Hepatocyte (in vitro differentiated cells): ENCODE results near the gene PLA2G4D. TPM values are rescaled to one million over a fixed set of nuclear protein-coding genes. Genes with fewer than 3 reads are reported as not detected.

Experiments used
- DNase-seq: peaks from one replicate; pipeline ENCODE4 v3.0.0-alpha.2; 2016; ENCODE audit warnings: low spot score
- H2AFZ ChIP-seq: fragments of 200-600 bp; sonication (generic); 2 replicates; pipeline ENCODE4 v1.6.0; 2016; ENCODE audit warnings: antibody characterized with exemption, mild to moderate bottlenecking
- H3K27ac ChIP-seq: fragments of 200-600 bp; sonication (generic); 2 replicates; pipeline ENCODE4 v1.5.1; 2016; ENCODE audit warnings: mild to moderate bottlenecking
- H3K27me3 ChIP-seq: fragments of 200-600 bp; sonication (generic); 2 replicates; pipeline ENCODE4 v1.6.1; 2016
- H3K36me3 ChIP-seq: fragments of 200-600 bp; sonication (generic); replicated peaks from 2 replicates; pipeline ENCODE4 v1.5.1; 2016; ENCODE audit warnings: low read depth; ENCODE audit not compliant: insufficient read depth
- H3K4me1 ChIP-seq: fragments of 200-600 bp; sonication (generic); 2 replicates; pipeline ENCODE4 v1.5.1; 2016; ENCODE audit warnings: mild to moderate bottlenecking, moderate library complexity; ENCODE audit not compliant: insufficient read depth
- H3K4me2 ChIP-seq: fragments of 200-600 bp; sonication (generic); 2 replicates; pipeline ENCODE4 v1.6.0; 2016
- H3K4me3 ChIP-seq: fragments of 200-600 bp; sonication (generic); 2 replicates; pipeline ENCODE4 v1.5.1; 2016; ENCODE audit warnings: mild to moderate bottlenecking
- H3K79me2 ChIP-seq: fragments of 200-600 bp; sonication (generic); 2 replicates; pipeline ENCODE4 v1.6.0; 2017; ENCODE audit warnings: mild to moderate bottlenecking
- H3K9me2 ChIP-seq: fragments of 200-600 bp; sonication (generic); replicated peaks from 2 replicates; pipeline ENCODE4 v1.6.0; 2017; ENCODE audit warnings: mild to moderate bottlenecking; ENCODE audit not compliant: insufficient read depth
- H3K9me3 ChIP-seq: fragments of 200-600 bp; sonication (generic); 2 replicates; pipeline ENCODE4 v1.5.1; 2016; ENCODE audit warnings: low read depth, mild to moderate bottlenecking
- H4K20me1 ChIP-seq: fragments of 200-600 bp; sonication (generic); 2 replicates; pipeline ENCODE4 v1.6.0; 2016; ENCODE audit warnings: mild to moderate bottlenecking; ENCODE audit not compliant: insufficient read depth, poor library complexity, severe bottlenecking
- CTCF ChIP-seq: fragments of 200-600 bp; sonication (generic); IDR thresholded peaks from 2 replicates; pipeline ENCODE4 v1.5.1; 2016; ENCODE audit warnings: antibody characterized with exemption, mild to moderate bottlenecking; ENCODE audit not compliant: poor library complexity
- EZH2 ChIP-seq: fragments of 200-600 bp; sonication (generic); IDR thresholded peaks from 2 replicates; pipeline ENCODE4 v1.6.1; 2016; ENCODE audit warnings: antibody characterized with exemption, mild to moderate bottlenecking, borderline replicate concordance
- EZH2phosphoT487 ChIP-seq: fragments of 200-600 bp; sonication (generic); IDR thresholded peaks from one replicate; pipeline ENCODE4 v1.6.1; 2018; ENCODE audit warnings: antibody characterized with exemption, mild to moderate bottlenecking, low read depth, moderate library complexity; ENCODE audit not compliant: unreplicated experiment, severe bottlenecking
- WGBS: methylation state at CpG from one replicate; pipeline ENCODE4 v1.1.6; 2016; ENCODE audit warnings: low lambda C conversion rate; ENCODE audit errors: missing lambda C conversion rate; 5-methylcytosine and 5-hydroxymethylcytosine counted together
- polyA plus RNA-seq: library from polyadenylated mRNA; unstranded; fragments of >200 nt; fragmentation: Nextera tagmentation; extraction: Ambion mirVana; gene quantifications from 2 replicates; pipeline ENCODE4 v1.2.1, GENCODE V29; 2016
- total RNA-seq: library from RNA; depleted of rRNA; stranded (reverse); fragments of >200 nt; gene quantifications from 2 replicates; pipeline ENCODE4 v1.2.3, GENCODE V29; 2014

Gene PLA2G4D
- total and polyA plus RNA-seq, 2 experiments from 2014 or later: 0.17 TPM; not detected in 1

- H3K27me3 ChIP-seq: no peaks in the 10 kb centered on the region
- H3K79me2 ChIP-seq: no peaks in the 10 kb centered on the region
- no peak overlapping the region for H3K27ac ChIP-seq
- no peak overlapping the region for H3K4me3 ChIP-seq
- no peak overlapping the region for H2AFZ ChIP-seq
- no peak overlapping the region for H3K4me2 ChIP-seq
- no peaks in the 10 kb centered on the region for H3K9me2 ChIP-seq
- peaks cover 6% of the 10 kb centered on the region for H3K4me1 ChIP-seq
- DNase-seq: no peak
- H4K20me1 ChIP-seq: no peaks in the 10 kb centered on the region
- WGBS: 85% methylated on average over 14 of the region's 14 CpGs
- no peak for TF ChIP-seq EZH2
- TF ChIP-seq CTCF: no peak
- no peak for TF ChIP-seq EZH2phosphoT487
- no peaks in the 10 kb centered on the region for H3K36me3 ChIP-seq
- H3K9me3 ChIP-seq: no peaks in the 10 kb centered on the region
Measured at GRCh38 chr15:42068601-42069000, 25.8 kb downstream of the PLA2G4D start.

DNA sequence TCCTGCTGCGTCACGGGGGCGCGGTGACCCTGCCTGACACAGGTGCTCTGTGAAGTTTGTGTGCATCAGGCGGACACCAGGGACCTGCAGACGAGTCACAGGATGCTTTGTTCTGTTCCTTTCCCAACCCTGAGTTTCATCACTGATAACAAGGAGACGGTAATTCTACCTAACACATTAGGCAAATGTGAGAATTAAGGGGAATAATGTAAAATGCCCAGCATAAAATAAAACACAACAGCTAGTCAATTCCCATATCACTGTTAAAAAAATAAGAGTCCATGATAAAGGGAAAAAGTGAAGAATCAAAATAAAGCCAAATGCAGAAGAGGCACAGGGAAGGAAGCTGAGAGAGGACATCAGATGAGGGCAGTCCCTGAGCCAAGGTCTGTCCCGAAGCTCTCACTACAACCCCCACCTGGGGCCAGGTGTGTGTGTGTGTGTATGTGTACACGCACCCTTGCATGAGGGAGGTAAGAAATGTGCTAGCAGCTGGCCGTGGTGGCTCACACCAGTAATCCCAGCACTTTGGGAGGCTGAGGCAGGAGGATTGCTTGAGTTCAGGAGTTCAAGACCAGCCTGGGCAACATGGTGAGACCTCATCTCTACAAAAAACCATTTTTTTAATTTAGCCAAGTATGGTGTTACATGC is 27.5 kb downstream of the PLA2G4D start:
- H3K79me2 ChIP-seq: no peaks in the 10 kb centered on the region
- no peak overlapping the region for H3K4me3 ChIP-seq
- H3K9me3 ChIP-seq: no peaks in the 10 kb centered on the region
- TF ChIP-seq EZH2phosphoT487: no peak
- TF ChIP-seq CTCF: no peak
- TF ChIP-seq EZH2: no peak
- WGBS: 44% methylated on average over 10 of the region's 10 CpGs
- H3K36me3 ChIP-seq: no peaks in the 10 kb centered on the region
- H3K4me2 ChIP-seq: no peak overlapping the region
- no peak overlapping the region for H3K27ac ChIP-seq
- H4K20me1 ChIP-seq: no peaks in the 10 kb centered on the region
- H3K27me3 ChIP-seq: no peaks in the 10 kb centered on the region
- no peak for DNase-seq
- H3K9me2 ChIP-seq: no peaks in the 10 kb centered on the region
- peaks cover 6% of the 10 kb centered on the region for H3K4me1 ChIP-seq
- no peak overlapping the region for H2AFZ ChIP-seq

DNA sequence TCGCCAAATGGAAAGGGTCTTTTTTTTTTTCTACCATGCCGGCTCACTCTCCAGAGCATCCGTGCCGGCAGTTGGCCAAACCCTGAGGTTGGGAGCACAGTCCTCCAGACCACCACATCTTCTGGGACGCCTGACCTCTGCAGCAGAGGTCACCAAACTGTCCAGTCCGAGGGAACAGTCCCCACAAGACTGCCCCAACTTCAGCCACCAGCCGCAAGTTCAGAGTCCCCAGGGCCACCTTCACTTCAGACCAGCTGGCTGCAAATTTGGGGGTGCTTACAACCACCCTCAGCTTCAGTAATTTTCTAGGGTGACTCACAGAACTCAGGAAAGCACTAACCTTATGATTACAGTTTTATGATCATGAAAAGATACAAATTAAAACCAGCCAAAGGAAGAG is 28.9 kb downstream of the PLA2G4D start:
- H3K4me3 ChIP-seq: no peak overlapping the region
- H3K36me3 ChIP-seq: no peaks in the 10 kb centered on the region
- DNase-seq: peak; percentile 1
- H3K4me1 ChIP-seq: peaks cover 6% of the 10 kb centered on the region
- H2AFZ ChIP-seq: no peak overlapping the region
- no peak overlapping the region for H3K27ac ChIP-seq
- 66% methylated on average over 7 of the region's 7 CpGs for WGBS
- TF ChIP-seq CTCF (no peak), EZH2phosphoT487 (no peak), EZH2 (no peak)
- H3K4me2 ChIP-seq: no peak overlapping the region
- H4K20me1 ChIP-seq: no peaks in the 10 kb centered on the region
- H3K9me2 ChIP-seq: no peaks in the 10 kb centered on the region
- no peaks in the 10 kb centered on the region for H3K27me3 ChIP-seq
- no peaks in the 10 kb centered on the region for H3K9me3 ChIP-seq
- H3K79me2 ChIP-seq: no peaks in the 10 kb centered on the region
